Osteoblast (primary cell): ENCODE results near the gene PTPRD. TPM values are rescaled to one million over a fixed set of nuclear protein-coding genes. Genes with fewer than 3 reads are reported as not detected.

Experiments used
- DNase-seq: peaks from one replicate; pipeline ENCODE4 v3.0.0; 2011; ENCODE audit warnings: low spot score, mixed read lengths; ENCODE audit not compliant: insufficient read length; ENCODE audit errors: missing footprints
- H2AFZ ChIP-seq: 2 replicates; pipeline ENCODE4 v1.6.0; 2011; ENCODE audit warnings: mild to moderate bottlenecking, low read length
- H3K27ac ChIP-seq: 2 replicates; pipeline ENCODE4 v1.5.1; 2011; ENCODE audit warnings: mild to moderate bottlenecking, low read depth, low read length, moderate library complexity
- H3K27me3 ChIP-seq: 2 replicates; pipeline ENCODE4 v1.6.0; 2012; ENCODE audit warnings: mild to moderate bottlenecking, control low read depth, inconsistent platforms, low read length, moderate library complexity; ENCODE audit not compliant: insufficient read depth
- H3K36me3 ChIP-seq: 2 replicates; pipeline ENCODE4 v1.5.1; 2011; ENCODE audit warnings: mild to moderate bottlenecking, low read length, control low read depth, moderate library complexity; ENCODE audit not compliant: insufficient read depth
- H3K4me1 ChIP-seq: 2 replicates; pipeline ENCODE4 v1.5.1; 2011; ENCODE audit warnings: mild to moderate bottlenecking, low read length, control low read depth, moderate library complexity; ENCODE audit not compliant: insufficient read depth
- H3K4me2 ChIP-seq: 2 replicates; pipeline ENCODE4 v1.6.0; 2011; ENCODE audit warnings: mild to moderate bottlenecking, low read length; ENCODE audit not compliant: insufficient read depth
- H3K4me3 ChIP-seq: fragments of 200-600 bp; sonication (generic); 3 replicates; pipeline ENCODE4 v1.5.1; 2012; ENCODE audit warnings: mild to moderate bottlenecking, low read length, inconsistent platforms; ENCODE audit not compliant: insufficient read depth
- H3K79me2 ChIP-seq: 2 replicates; pipeline ENCODE4 v1.6.0; 2012; ENCODE audit warnings: mild to moderate bottlenecking, low read length, control low read depth, inconsistent platforms; ENCODE audit not compliant: insufficient read depth
- H3K9me3 ChIP-seq: 2 replicates; pipeline ENCODE4 v1.5.1; 2011; ENCODE audit warnings: low read depth, low read length, control low read depth
- H4K20me1 ChIP-seq: 2 replicates; pipeline ENCODE4 v1.6.0; 2012; ENCODE audit warnings: mild to moderate bottlenecking, low read length, control low read depth; ENCODE audit not compliant: insufficient read depth
- CTCF ChIP-seq: IDR thresholded peaks from 2 replicates; pipeline ENCODE4 v1.5.1; 2011; ENCODE audit warnings: mild to moderate bottlenecking, low read depth, low read length, moderate library complexity; ENCODE audit errors: extremely low read depth
- total RNA-seq: library from RNA; depleted of rRNA; stranded (reverse); fragments of >200 nt; gene quantifications from 2 replicates; pipeline ENCODE4 v1.2.3, GENCODE V29; 2012

Gene PTPRD
- total RNA-seq, 1 donor: 23.9 TPM

- no peaks in the 10 kb centered on the region for H3K9me3 ChIP-seq
- H3K36me3 ChIP-seq: no peaks in the 10 kb centered on the region
- DNase-seq: no peak
- H3K27me3 ChIP-seq: no peaks in the 10 kb centered on the region
- no peak overlapping the region for H3K4me2 ChIP-seq
- no peaks in the 10 kb centered on the region for H3K4me1 ChIP-seq
- no peaks in the 10 kb centered on the region for H3K79me2 ChIP-seq
- H3K4me3 ChIP-seq: no peak overlapping the region
- no peaks in the 10 kb centered on the region for H4K20me1 ChIP-seq
- H3K27ac ChIP-seq: no peak overlapping the region
- H2AFZ ChIP-seq: no peak overlapping the region
- TF ChIP-seq CTCF: no peak
Measured at GRCh38 chr9:10104774-10105173, 508.0 kb downstream of the PTPRD start.

- H3K9me3 ChIP-seq: peaks cover 4% of the 10 kb centered on the region
- no peak overlapping the region for H2AFZ ChIP-seq
- no peak overlapping the region for H3K27ac ChIP-seq
- TF ChIP-seq CTCF: no peak
- DNase-seq: no peak
- no peaks in the 10 kb centered on the region for H4K20me1 ChIP-seq
- H3K36me3 ChIP-seq: no peaks in the 10 kb centered on the region
- H3K4me1 ChIP-seq: no peaks in the 10 kb centered on the region
- H3K79me2 ChIP-seq: no peaks in the 10 kb centered on the region
- H3K4me3 ChIP-seq: no peak overlapping the region
- H3K27me3 ChIP-seq: no peaks in the 10 kb centered on the region
- no peak overlapping the region for H3K4me2 ChIP-seq
Measured at GRCh38 chr9:10095208-10095607, 517.6 kb downstream of the PTPRD start.

- Histone ChIP-seq H3K27me3 (no peaks in the 10 kb centered on the region), H3K79me2 (no peaks in the 10 kb centered on the region), H4K20me1 (no peaks in the 10 kb centered on the region), H3K4me1 (no peaks in the 10 kb centered on the region), H3K4me2 (no peak overlapping the region), H3K9me3 (peaks cover 4% of the 10 kb centered on the region), H3K36me3 (no peaks in the 10 kb centered on the region), H3K4me3 (no peak overlapping the region), H3K27ac (no peak overlapping the region), H2AFZ (no peak overlapping the region)
- TF ChIP-seq CTCF: no peak
- DNase-seq: no peak
Measured at GRCh38 chr9:10094563-10094962, 518.2 kb downstream of the PTPRD start.

GRCh38 chr9:10080012-10080411 lies 532.8 kb downstream of the PTPRD start:
- H3K4me1 ChIP-seq: no peaks in the 10 kb centered on the region
- H2AFZ ChIP-seq: no peak overlapping the region
- TF ChIP-seq CTCF: no peak

More at GRCh38 chr9:10080012-10080411, 532.8 kb downstream of the PTPRD start:
- no peaks in the 10 kb centered on the region for H3K27me3 ChIP-seq
- no peak for DNase-seq
- no peak overlapping the region for H3K4me2 ChIP-seq
- no peaks in the 10 kb centered on the region for H3K79me2 ChIP-seq
- H3K4me3 ChIP-seq: no peak overlapping the region
- H3K9me3 ChIP-seq: peaks cover 2% of the 10 kb centered on the region
- H3K36me3 ChIP-seq: no peaks in the 10 kb centered on the region
- H4K20me1 ChIP-seq: no peaks in the 10 kb centered on the region
- H3K27ac ChIP-seq: no peak overlapping the region
